Progenitor cell of endocrine pancreas (in vitro differentiated cells): ENCODE results near the gene RASD2. TPM values are rescaled to one million over a fixed set of nuclear protein-coding genes. Genes with fewer than 3 reads are reported as not detected.

Experiments
- DNase-seq: peaks from one replicate; pipeline ENCODE4 v3.0.0; 2021; ENCODE audit warnings: low spot score; ENCODE audit not compliant: unreplicated experiment
- H3K27ac Mint-ChIP-seq: 2 replicates; pipeline ENCODE4 v1.8.0; 2021; ENCODE audit warnings: mild to moderate bottlenecking, moderate library complexity, mixed read lengths
- H3K27me3 Mint-ChIP-seq: 2 replicates; pipeline ENCODE4 v1.8.0; 2021; ENCODE audit warnings: mixed read lengths
- H3K36me3 Mint-ChIP-seq: 2 replicates; pipeline ENCODE4 v1.8.0; 2022; ENCODE audit warnings: mixed read lengths; ENCODE audit not compliant: insufficient read depth
- H3K4me1 Mint-ChIP-seq: 2 replicates; pipeline ENCODE4 v1.8.0; 2021; ENCODE audit warnings: low read depth, mixed read lengths
- H3K4me3 Mint-ChIP-seq: 2 replicates; pipeline ENCODE4 v1.8.0; 2021; ENCODE audit warnings: low read depth, mild to moderate bottlenecking, moderate library complexity, mixed read lengths
- H3K9me3 Mint-ChIP-seq: 2 replicates; pipeline ENCODE4 v1.8.0; 2021; ENCODE audit warnings: low read depth, mixed read lengths
- total RNA-seq: library from RNA; stranded (reverse); gene quantifications from 2 replicates; pipeline ENCODE4 v1.2.1, GENCODE V29; 2021
- TF ChIP-seq, protein P1 (sequence below): fragments of 200-600 bp; sonication (generic); IDR thresholded peaks from one replicate; pipeline ENCODE4 v1.5.0; 2021; ENCODE audit warnings: antibody characterized with exemption, mild to moderate bottlenecking; ENCODE audit not compliant: unreplicated experiment

The RASD2 gene
- total RNA-seq, 1 donor from 2014 or later, result 0.07 TPM

DNA sequence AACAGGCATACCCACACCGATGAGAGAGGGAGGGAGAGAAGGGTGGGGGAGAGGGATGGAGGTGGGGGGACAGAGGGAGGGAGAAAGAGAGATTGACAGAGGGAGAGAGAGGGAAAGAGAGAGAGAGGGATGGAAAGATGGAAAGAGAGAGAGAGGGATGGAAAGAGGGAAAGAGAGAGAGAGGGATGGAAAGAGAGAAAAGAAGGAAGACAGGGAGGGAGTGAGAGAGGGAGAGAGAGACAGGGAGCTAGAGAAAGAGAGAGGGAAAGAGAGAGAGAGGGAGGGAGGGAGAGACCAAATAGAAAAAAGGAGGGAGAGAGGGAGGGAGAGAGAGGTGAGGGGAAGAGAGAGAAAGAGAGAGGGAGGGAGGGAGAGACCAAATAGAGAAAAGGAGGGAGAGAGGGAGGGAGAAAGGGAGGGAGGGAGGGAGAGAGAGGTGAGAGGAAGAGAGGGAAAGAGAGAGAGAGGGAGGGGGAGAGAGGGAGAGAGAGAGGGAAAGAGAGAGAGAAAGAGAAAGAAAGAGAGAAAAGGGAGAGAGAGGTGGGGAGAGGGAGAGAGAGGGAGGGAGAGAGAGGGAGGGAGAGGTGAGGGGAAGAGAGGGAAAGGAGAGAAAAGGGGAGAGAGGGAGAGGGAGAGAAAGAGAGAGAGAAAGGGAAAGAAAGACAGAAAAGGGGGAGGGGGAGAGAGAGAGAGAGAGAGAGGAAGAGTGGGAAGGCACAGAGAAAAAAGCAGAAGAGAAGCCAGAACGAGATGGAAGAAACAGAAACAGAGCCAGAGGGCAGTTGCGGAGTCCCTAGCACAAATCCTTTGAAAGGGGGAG lies 52.6 kb downstream of the RASD2 start:
- no peak overlapping the region for H3K4me3 Mint-ChIP-seq
- no peaks in the 10 kb centered on the region for H3K9me3 Mint-ChIP-seq
- peaks cover 3% of the 10 kb centered on the region for H3K27me3 Mint-ChIP-seq
- no peak for DNase-seq
- no peak overlapping the region for H3K27ac Mint-ChIP-seq
- H3K36me3 Mint-ChIP-seq, result no peaks in the 10 kb centered on the region
- TF ChIP-seq, protein P1, sequence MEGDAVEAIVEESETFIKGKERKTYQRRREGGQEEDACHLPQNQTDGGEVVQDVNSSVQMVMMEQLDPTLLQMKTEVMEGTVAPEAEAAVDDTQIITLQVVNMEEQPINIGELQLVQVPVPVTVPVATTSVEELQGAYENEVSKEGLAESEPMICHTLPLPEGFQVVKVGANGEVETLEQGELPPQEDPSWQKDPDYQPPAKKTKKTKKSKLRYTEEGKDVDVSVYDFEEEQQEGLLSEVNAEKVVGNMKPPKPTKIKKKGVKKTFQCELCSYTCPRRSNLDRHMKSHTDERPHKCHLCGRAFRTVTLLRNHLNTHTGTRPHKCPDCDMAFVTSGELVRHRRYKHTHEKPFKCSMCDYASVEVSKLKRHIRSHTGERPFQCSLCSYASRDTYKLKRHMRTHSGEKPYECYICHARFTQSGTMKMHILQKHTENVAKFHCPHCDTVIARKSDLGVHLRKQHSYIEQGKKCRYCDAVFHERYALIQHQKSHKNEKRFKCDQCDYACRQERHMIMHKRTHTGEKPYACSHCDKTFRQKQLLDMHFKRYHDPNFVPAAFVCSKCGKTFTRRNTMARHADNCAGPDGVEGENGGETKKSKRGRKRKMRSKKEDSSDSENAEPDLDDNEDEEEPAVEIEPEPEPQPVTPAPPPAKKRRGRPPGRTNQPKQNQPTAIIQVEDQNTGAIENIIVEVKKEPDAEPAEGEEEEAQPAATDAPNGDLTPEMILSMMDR, result no peak
- H3K4me1 Mint-ChIP-seq, result peaks cover 2% of the 10 kb centered on the region

DNA sequence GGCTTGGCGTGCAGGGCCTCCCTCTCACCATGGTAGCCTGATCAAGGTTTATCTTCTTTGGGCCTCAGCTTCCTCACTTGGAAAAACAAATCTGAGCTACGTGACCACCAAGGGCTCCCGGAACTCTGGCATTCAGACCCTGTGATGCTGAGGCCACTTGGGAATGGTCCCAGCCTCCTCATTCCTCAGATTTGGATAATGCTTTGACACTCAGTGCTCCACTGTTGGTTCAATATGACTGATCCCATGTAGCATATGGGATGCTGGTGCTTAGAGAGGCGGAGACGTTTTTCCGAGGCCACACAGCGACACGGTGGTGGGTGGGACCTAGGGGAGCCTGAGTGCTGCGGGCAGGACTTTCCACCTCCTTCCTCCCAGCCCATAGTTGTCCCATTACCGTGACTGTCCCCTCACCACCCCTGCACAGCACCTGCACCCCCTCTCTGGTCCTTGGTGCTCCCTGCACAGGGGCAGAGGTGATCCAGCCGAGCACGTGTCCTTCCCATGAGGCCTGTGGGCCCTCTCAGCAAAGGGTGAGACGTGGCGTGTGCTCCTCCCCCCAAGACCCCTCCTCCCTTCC lies 53.4 kb downstream of the RASD2 start:
- TF ChIP-seq, protein P1, result no peak
- no peak for DNase-seq
- Mint-ChIP-seq H3K36me3 (no peaks in the 10 kb centered on the region), H3K4me1 (peaks cover 2% of the 10 kb centered on the region), H3K4me3 (no peak overlapping the region), H3K27me3 (peaks cover 3% of the 10 kb centered on the region), H3K9me3 (no peaks in the 10 kb centered on the region), H3K27ac (no peak overlapping the region)

DNA sequence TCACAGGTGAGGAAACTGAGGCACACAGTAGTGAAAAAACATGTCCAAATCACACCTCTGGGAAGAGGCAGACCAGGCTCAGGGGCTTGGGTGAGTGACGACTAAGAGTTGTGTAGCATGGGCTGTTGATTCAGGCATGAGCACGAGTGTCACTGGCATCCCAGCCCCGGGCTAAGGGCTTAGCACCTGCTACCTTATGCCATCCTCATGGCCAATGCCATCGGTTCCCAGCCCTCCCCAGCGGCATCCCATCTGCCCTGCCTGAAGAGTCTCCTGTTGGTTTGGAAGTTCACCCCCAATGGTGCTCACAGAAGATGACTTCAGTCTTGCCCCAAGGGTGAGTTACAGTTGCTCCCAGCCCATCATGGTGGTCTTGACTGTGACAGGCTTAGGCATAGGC lies 54.1 kb downstream of the RASD2 start:
- H3K36me3 Mint-ChIP-seq, result no peaks in the 10 kb centered on the region
- H3K4me1 Mint-ChIP-seq, result peaks cover 2% of the 10 kb centered on the region
- DNase-seq, result no peak
- no peaks in the 10 kb centered on the region for H3K9me3 Mint-ChIP-seq
- peaks cover 3% of the 10 kb centered on the region for H3K27me3 Mint-ChIP-seq
- TF ChIP-seq, protein P1, result no peak
- H3K27ac Mint-ChIP-seq, result no peak overlapping the region
- no peak overlapping the region for H3K4me3 Mint-ChIP-seq

DNA sequence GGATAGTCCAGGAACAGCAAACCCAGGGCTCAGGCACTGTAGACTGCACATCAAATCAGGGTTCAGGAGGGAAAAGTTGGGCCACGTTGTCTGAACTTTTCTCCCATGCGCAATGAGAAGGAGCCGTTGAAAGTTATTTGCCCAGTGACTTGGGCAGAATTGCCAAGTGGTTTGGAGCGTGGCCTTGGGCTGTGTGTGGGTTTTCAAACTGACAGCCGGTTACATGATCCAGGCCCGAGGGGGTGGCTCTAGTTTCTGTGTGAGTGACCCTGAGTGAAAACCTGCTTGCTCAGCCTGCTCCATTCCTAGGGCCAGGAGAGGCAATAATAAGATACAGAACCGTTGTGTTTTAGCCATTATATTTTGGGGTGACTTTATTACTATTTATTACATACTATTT lies 56.2 kb downstream of the RASD2 start:
- H3K27me3 Mint-ChIP-seq, result peaks cover 3% of the 10 kb centered on the region
- H3K36me3 Mint-ChIP-seq, result no peaks in the 10 kb centered on the region
- TF ChIP-seq, protein P1, result no peak
- DNase-seq, result no peak
- H3K27ac Mint-ChIP-seq, result no peak overlapping the region
- H3K9me3 Mint-ChIP-seq, result no peaks in the 10 kb centered on the region
- H3K4me1 Mint-ChIP-seq, result peaks cover 2% of the 10 kb centered on the region
- H3K4me3 Mint-ChIP-seq, result no peak overlapping the region

DNA sequence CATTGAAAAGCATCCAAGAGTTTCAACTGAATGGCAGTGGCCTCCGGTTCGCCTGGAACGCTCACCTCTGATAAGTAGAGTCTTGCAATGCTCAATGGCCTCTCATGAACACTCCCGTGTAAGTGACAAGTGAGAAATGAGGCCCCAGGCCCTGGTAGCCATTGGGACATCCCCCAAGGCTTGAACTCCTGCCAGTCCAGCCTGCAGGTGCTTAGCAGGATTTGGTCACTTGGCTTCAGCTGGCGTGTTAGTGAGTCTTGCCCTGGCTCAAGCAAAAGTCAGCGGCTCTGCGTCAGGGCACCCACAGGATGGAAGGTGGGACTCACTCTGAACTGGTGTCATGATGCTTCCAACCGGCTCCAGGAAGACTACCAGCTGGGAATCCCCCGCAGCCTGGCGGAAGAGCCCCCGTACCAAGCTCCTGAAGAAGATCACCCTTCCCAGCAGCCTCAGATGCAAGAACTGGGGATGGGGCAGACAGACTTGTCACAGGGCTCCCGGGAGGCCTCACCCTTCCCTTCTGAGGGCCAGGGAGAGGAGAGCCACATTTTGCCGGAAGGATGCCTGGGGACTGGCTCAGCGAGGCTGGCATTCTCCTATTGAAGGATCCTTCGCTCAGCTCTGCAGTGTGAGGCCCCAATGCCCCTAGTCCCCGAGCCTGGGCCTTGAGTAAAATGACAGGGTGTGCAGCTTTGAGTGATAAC lies 57.2 kb downstream of the RASD2 start:
- Mint-ChIP-seq H3K4me3 (no peak overlapping the region), H3K27me3 (no peaks in the 10 kb centered on the region), H3K27ac (no peak overlapping the region), H3K36me3 (no peaks in the 10 kb centered on the region), H3K9me3 (no peaks in the 10 kb centered on the region), H3K4me1 (peaks cover 1% of the 10 kb centered on the region)
- TF ChIP-seq, protein P1, result no peak
- DNase-seq, result no peak
